ENCODE results near the gene LRRC9.
A peak's percentile ranks its signal among the peaks of the same experiment; 100 is the strongest.

The LRRC9 gene

DNA sequence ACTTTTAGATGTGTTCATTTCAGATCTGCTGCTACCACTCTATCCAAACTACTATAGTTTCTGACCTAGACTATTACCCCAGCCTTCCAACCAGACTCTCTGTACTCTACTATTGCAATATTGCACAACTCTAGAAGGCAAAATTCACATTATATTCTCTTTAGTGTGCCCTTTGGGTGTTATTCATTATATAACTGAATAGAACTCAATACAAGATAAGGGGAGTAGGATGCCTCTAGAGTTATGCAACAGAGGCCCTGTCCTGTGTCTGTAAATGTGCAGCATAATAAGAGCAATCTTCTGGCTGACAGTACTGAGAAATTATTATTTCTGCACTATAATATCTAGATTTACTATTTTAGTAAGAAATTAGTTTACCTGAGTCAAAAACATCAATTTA lies 63.1 kb downstream of the LRRC9 start:
- H3K27ac ChIP-seq (ENCODE audit: low read depth, low read length), result no peak overlapping the region
- H3K27me3 ChIP-seq (ENCODE audit: insufficient read depth, low read length), result no peaks in the 10 kb centered on the region
- H3K23ac ChIP-seq (ENCODE audit: low read length), result no peak overlapping the region
- no peak for DNase-seq
- H2AFZ ChIP-seq (ENCODE audit: insufficient read depth, low read length, poor library complexity), result no peak overlapping the region
- no peaks in the 10 kb centered on the region for H3K79me2 ChIP-seq (ENCODE audit: control insufficient read depth, insufficient read depth, low read length, poor library complexity)
- no peak overlapping the region for H2BK12ac ChIP-seq (ENCODE audit: low read length)
- H3K9ac ChIP-seq (ENCODE audit: low read length), result no peak overlapping the region
- no peaks in the 10 kb centered on the region for H3K36me3 ChIP-seq (ENCODE audit: control insufficient read depth in 1 of 2, insufficient read depth in 2 of 2, low read length in 2 of 2)
- no peak overlapping the region for H4K91ac ChIP-seq (ENCODE audit: low read depth, low read length)
- H4K8ac ChIP-seq (ENCODE audit: low read depth, low read length), result no peak overlapping the region
- H3K9me3 ChIP-seq (ENCODE audit: insufficient read depth, low read depth, low read length), result no peaks in the 10 kb centered on the region
- H3K18ac ChIP-seq (ENCODE audit: low read length), result no peak overlapping the region
- no peak overlapping the region for H3K4me3 ChIP-seq (ENCODE audit: low read depth, low read length)
- no peak overlapping the region for H3K4ac ChIP-seq (ENCODE audit: low read depth, low read length)
- H2AK5ac ChIP-seq (ENCODE audit: low read length), result no peak overlapping the region
- H4K12ac ChIP-seq (ENCODE audit: low read depth, low read length), result no peak overlapping the region
- H2BK120ac ChIP-seq (ENCODE audit: insufficient read depth, low read length, poor library complexity), result no peak overlapping the region
- no peaks in the 10 kb centered on the region for H3K4me1 ChIP-seq (ENCODE audit: control insufficient read depth in 1 of 2, insufficient read depth in 2 of 2, low read length in 2 of 2)
- no peak overlapping the region for H2BK5ac ChIP-seq (ENCODE audit: low read depth, low read length, poor library complexity)
- no peak overlapping the region for H3K4me2 ChIP-seq (ENCODE audit: low read length)
- no peaks in the 10 kb centered on the region for H3K79me1 ChIP-seq (ENCODE audit: low read length)
- H3K14ac ChIP-seq (ENCODE audit: low read length), result no peak overlapping the region

DNA sequence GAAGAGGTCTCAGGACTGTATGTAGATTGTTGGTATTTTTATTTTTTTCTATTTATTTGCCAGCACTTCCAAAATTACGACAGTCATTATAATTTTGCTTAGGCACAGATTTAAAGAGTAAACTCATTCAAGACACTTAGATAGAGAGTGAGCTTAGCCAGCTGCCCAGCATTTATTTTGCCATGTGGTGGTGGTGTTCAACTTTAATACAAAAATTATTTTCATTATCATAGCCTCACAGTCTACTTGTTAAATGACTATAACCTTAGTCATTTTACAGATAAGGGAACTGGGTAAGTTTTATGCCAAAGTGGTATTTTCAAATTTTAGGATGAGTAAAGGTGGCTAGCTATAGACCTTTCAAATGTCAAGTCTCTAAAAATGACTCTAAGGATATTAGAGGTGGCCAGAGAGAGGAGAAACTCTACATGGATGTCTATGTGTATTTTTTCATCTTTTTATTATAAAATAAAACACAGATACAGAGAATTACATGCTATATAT lies 66.7 kb downstream of the LRRC9 start:
- H3K79me1 ChIP-seq (ENCODE audit: low read length), result no peaks in the 10 kb centered on the region

DNA sequence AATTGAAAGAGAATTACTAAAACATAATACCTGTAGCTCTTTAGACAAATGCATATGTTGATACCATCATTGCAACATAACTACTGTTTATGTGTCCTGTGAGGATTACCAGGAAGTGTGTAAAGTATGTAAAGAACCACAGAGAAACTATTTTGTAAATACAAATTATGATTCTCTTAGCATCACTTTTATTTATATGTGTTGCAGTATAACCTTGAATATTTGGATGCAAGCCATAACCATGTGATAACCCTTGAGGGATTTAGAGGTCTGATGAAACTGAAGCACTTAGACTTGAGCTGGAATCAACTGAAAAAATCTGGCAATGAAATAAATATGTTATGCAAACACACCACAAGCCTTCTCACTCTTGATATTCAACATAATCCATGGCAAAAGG lies 77.5 kb downstream of the LRRC9 start:
- Histone ChIP-seq H3K36me3 (ENCODE audit: control insufficient read depth in 1 of 2, insufficient read depth in 2 of 2, low read length in 2 of 2) (no peaks in the 10 kb centered on the region), H3K23ac (ENCODE audit: low read length) (no peak overlapping the region), H3K9me3 (ENCODE audit: insufficient read depth, low read depth, low read length) (no peaks in the 10 kb centered on the region), H3K79me1 (ENCODE audit: low read length) (no peaks in the 10 kb centered on the region), H2AK5ac (ENCODE audit: low read length) (no peak overlapping the region), H3K4me2 (ENCODE audit: low read length) (no peak overlapping the region), H4K91ac (ENCODE audit: low read depth, low read length) (no peak overlapping the region), H3K14ac (ENCODE audit: low read length) (no peak overlapping the region), H2BK12ac (ENCODE audit: low read length) (no peak overlapping the region), H3K79me2 (ENCODE audit: control insufficient read depth, insufficient read depth, low read length, poor library complexity) (no peaks in the 10 kb centered on the region), H2AFZ (ENCODE audit: insufficient read depth, low read length, poor library complexity) (no peak overlapping the region), H3K18ac (ENCODE audit: low read length) (no peak overlapping the region), H4K8ac (ENCODE audit: low read depth, low read length) (no peak overlapping the region), H3K27me3 (ENCODE audit: insufficient read depth, low read length) (no peaks in the 10 kb centered on the region), H2BK5ac (ENCODE audit: low read depth, low read length, poor library complexity) (no peak overlapping the region), H3K9ac (ENCODE audit: low read length) (no peak overlapping the region), H3K4me1 (ENCODE audit: control insufficient read depth in 1 of 2, insufficient read depth in 2 of 2, low read length in 2 of 2) (no peaks in the 10 kb centered on the region), H3K4ac (ENCODE audit: low read depth, low read length) (no peak overlapping the region), H3K27ac (ENCODE audit: low read depth, low read length) (no peak overlapping the region), H3K4me3 (ENCODE audit: low read depth, low read length) (no peak overlapping the region), H4K12ac (ENCODE audit: low read depth, low read length) (no peak overlapping the region), H2BK120ac (ENCODE audit: insufficient read depth, low read length, poor library complexity) (no peak overlapping the region)
- DNase-seq, result peak in 1 of 2 donors; percentile 2

More for the DNA sequence above, 66.7 kb downstream of the LRRC9 start:
- no CpG with 5 or more reads among the region's 1 CpG for WGBS (ENCODE audit: extremely low coverage, insufficient coverage, insufficient read length)
- no peak for DNase-seq
- H3K27ac ChIP-seq (ENCODE audit: low read depth, low read length), result no peak overlapping the region
- H3K4me3 ChIP-seq (ENCODE audit: low read depth, low read length), result no peak overlapping the region
- no peak overlapping the region for H3K14ac ChIP-seq (ENCODE audit: low read length)
- H3K9ac ChIP-seq (ENCODE audit: low read length), result no peak overlapping the region
- H3K4me1 ChIP-seq (ENCODE audit: control insufficient read depth in 1 of 2, insufficient read depth in 2 of 2, low read length in 2 of 2), result no peaks in the 10 kb centered on the region
- H3K36me3 ChIP-seq (ENCODE audit: control insufficient read depth in 1 of 2, insufficient read depth in 2 of 2, low read length in 2 of 2), result no peaks in the 10 kb centered on the region
- no peak overlapping the region for H3K23ac ChIP-seq (ENCODE audit: low read length)
- H4K12ac ChIP-seq (ENCODE audit: low read depth, low read length), result no peak overlapping the region
- H2BK12ac ChIP-seq (ENCODE audit: low read length), result no peak overlapping the region
- no peak overlapping the region for H3K4me2 ChIP-seq (ENCODE audit: low read length)
- H3K4ac ChIP-seq (ENCODE audit: low read depth, low read length), result no peak overlapping the region
- no peak overlapping the region for H2AFZ ChIP-seq (ENCODE audit: insufficient read depth, low read length, poor library complexity)
- no peak overlapping the region for H4K8ac ChIP-seq (ENCODE audit: low read depth, low read length)
- no peak overlapping the region for H2BK120ac ChIP-seq (ENCODE audit: insufficient read depth, low read length, poor library complexity)
- no peak overlapping the region for H4K91ac ChIP-seq (ENCODE audit: low read depth, low read length)
- H2AK5ac ChIP-seq (ENCODE audit: low read length), result no peak overlapping the region
- no peak overlapping the region for H3K18ac ChIP-seq (ENCODE audit: low read length)
- no peaks in the 10 kb centered on the region for H3K79me2 ChIP-seq (ENCODE audit: control insufficient read depth, insufficient read depth, low read length, poor library complexity)
- no peaks in the 10 kb centered on the region for H3K27me3 ChIP-seq (ENCODE audit: insufficient read depth, low read length)
- H2BK5ac ChIP-seq (ENCODE audit: low read depth, low read length, poor library complexity), result no peak overlapping the region
- peaks cover 4% of the 10 kb centered on the region for H3K9me3 ChIP-seq (ENCODE audit: insufficient read depth, low read depth, low read length)

DNA sequence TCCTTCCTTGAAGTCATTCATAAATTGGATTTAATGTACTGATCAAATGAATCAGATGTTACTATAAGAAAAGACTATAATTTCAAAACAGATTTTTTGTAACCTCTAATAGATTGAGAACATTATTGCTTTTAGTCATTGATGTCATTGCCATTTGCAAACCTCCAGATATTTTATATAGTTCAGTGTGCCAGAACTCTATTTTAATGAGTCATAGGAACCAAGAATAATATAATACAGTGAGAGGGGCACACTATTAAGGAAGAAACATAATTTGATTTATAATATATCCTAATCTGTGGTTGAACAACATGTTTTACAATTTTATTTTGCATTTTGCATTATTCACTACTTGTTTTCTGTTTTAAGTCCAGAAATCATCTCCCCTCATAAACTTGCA lies 78.0 kb downstream of the LRRC9 start:
- H2BK5ac ChIP-seq (ENCODE audit: low read depth, low read length, poor library complexity), result no peak overlapping the region
- no peaks in the 10 kb centered on the region for H3K4me1 ChIP-seq (ENCODE audit: control insufficient read depth in 1 of 2, insufficient read depth in 2 of 2, low read length in 2 of 2)
- H3K27me3 ChIP-seq (ENCODE audit: insufficient read depth, low read length), result no peaks in the 10 kb centered on the region
- no peak overlapping the region for H3K14ac ChIP-seq (ENCODE audit: low read length)
- no peak overlapping the region for H2BK12ac ChIP-seq (ENCODE audit: low read length)
- H3K9ac ChIP-seq (ENCODE audit: low read length), result no peak overlapping the region
- H3K23ac ChIP-seq (ENCODE audit: low read length), result no peak overlapping the region
- no peak overlapping the region for H2AFZ ChIP-seq (ENCODE audit: insufficient read depth, low read length, poor library complexity)
- no peaks in the 10 kb centered on the region for H3K9me3 ChIP-seq (ENCODE audit: insufficient read depth, low read depth, low read length)
- no peak overlapping the region for H4K91ac ChIP-seq (ENCODE audit: low read depth, low read length)
- H3K27ac ChIP-seq (ENCODE audit: low read depth, low read length), result no peak overlapping the region
- H3K79me2 ChIP-seq (ENCODE audit: control insufficient read depth, insufficient read depth, low read length, poor library complexity), result no peaks in the 10 kb centered on the region
- no peak for DNase-seq
- H3K4me3 ChIP-seq (ENCODE audit: low read depth, low read length), result no peak overlapping the region
- no peak overlapping the region for H2AK5ac ChIP-seq (ENCODE audit: low read length)
- H2BK120ac ChIP-seq (ENCODE audit: insufficient read depth, low read length, poor library complexity), result no peak overlapping the region
- H3K18ac ChIP-seq (ENCODE audit: low read length), result no peak overlapping the region
- no peak overlapping the region for H4K8ac ChIP-seq (ENCODE audit: low read depth, low read length)
- no peak overlapping the region for H3K4me2 ChIP-seq (ENCODE audit: low read length)
- no peak overlapping the region for H3K4ac ChIP-seq (ENCODE audit: low read depth, low read length)
- H4K12ac ChIP-seq (ENCODE audit: low read depth, low read length), result no peak overlapping the region
- no peaks in the 10 kb centered on the region for H3K36me3 ChIP-seq (ENCODE audit: control insufficient read depth in 1 of 2, insufficient read depth in 2 of 2, low read length in 2 of 2)
- H3K79me1 ChIP-seq (ENCODE audit: low read length), result no peaks in the 10 kb centered on the region

DNA sequence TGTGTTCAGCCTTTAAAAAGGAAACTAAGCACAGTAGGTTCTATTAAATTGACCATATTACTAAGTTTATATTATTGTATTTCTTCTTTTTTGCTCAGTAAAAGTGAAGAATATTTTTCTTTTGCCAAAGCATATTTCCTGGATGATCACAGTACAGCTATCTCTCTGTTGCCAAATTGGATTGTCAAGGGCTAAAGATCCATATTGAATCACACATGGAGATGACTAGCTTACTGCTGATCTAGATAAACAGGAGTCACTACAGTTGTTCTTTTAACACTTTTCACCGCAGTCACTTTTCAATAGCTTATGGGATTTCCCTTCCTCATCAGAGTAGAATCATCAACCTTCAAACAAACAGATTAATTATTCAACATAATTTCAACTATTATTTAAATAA lies 78.6 kb downstream of the LRRC9 start:
- H3K4ac ChIP-seq (ENCODE audit: low read depth, low read length), result no peak overlapping the region
- H3K23ac ChIP-seq (ENCODE audit: low read length), result no peak overlapping the region
- H3K79me2 ChIP-seq (ENCODE audit: control insufficient read depth, insufficient read depth, low read length, poor library complexity), result no peaks in the 10 kb centered on the region
- H3K4me1 ChIP-seq (ENCODE audit: control insufficient read depth in 1 of 2, insufficient read depth in 2 of 2, low read length in 2 of 2), result no peaks in the 10 kb centered on the region
- H3K9me3 ChIP-seq (ENCODE audit: insufficient read depth, low read depth, low read length), result no peaks in the 10 kb centered on the region
- H4K12ac ChIP-seq (ENCODE audit: low read depth, low read length), result no peak overlapping the region
- H3K27me3 ChIP-seq (ENCODE audit: insufficient read depth, low read length), result no peaks in the 10 kb centered on the region
- no peak overlapping the region for H2BK120ac ChIP-seq (ENCODE audit: insufficient read depth, low read length, poor library complexity)
- no peak overlapping the region for H3K4me3 ChIP-seq (ENCODE audit: low read depth, low read length)
- no peak overlapping the region for H3K27ac ChIP-seq (ENCODE audit: low read depth, low read length)
- no CpG with 5 or more reads among the region's 1 CpG for WGBS (ENCODE audit: extremely low coverage, insufficient coverage, insufficient read length)
- H2AFZ ChIP-seq (ENCODE audit: insufficient read depth, low read length, poor library complexity), result no peak overlapping the region
- H4K91ac ChIP-seq (ENCODE audit: low read depth, low read length), result no peak overlapping the region
- H2BK12ac ChIP-seq (ENCODE audit: low read length), result no peak overlapping the region
- H2BK5ac ChIP-seq (ENCODE audit: low read depth, low read length, poor library complexity), result no peak overlapping the region
- no peak overlapping the region for H3K9ac ChIP-seq (ENCODE audit: low read length)
- no peak overlapping the region for H4K8ac ChIP-seq (ENCODE audit: low read depth, low read length)
- H2AK5ac ChIP-seq (ENCODE audit: low read length), result no peak overlapping the region
- H3K4me2 ChIP-seq (ENCODE audit: low read length), result no peak overlapping the region
- no peak overlapping the region for H3K14ac ChIP-seq (ENCODE audit: low read length)
- no peaks in the 10 kb centered on the region for H3K79me1 ChIP-seq (ENCODE audit: low read length)
- no peak overlapping the region for H3K18ac ChIP-seq (ENCODE audit: low read length)
- no peak for DNase-seq
- H3K36me3 ChIP-seq (ENCODE audit: control insufficient read depth in 1 of 2, insufficient read depth in 2 of 2, low read length in 2 of 2), result no peaks in the 10 kb centered on the region
